Left ventricle myocardium inferior (tissue), 1 donor: ENCODE measurements around the gene DEDD. TPM values are rescaled to one million over a fixed set of nuclear protein-coding genes. Genes with fewer than 3 reads are reported as not detected.

ENCODE experiments used
- DNase-seq: peaks from one replicate; pipeline ENCODE4 v3.0.0-alpha.2; 2020
- H3K27ac ChIP-seq: fragments of 200-600 bp; replicated peaks from 2 replicates; pipeline ENCODE4 v1.8.0; 2021
- H3K27me3 ChIP-seq: fragments of 200-600 bp; 2 replicates; pipeline ENCODE4 v1.8.0; 2021; ENCODE audit warnings: low read depth
- H3K36me3 ChIP-seq: fragments of 200-600 bp; 2 replicates; pipeline ENCODE4 v1.8.0; 2021
- H3K4me1 ChIP-seq: fragments of 200-600 bp; 2 replicates; pipeline ENCODE4 v1.8.0; 2021
- H3K4me3 ChIP-seq: fragments of 200-600 bp; 2 replicates; pipeline ENCODE4 v1.8.0; 2021; ENCODE audit warnings: mild to moderate bottlenecking, moderate library complexity
- H3K9me3 ChIP-seq: fragments of 200-600 bp; replicated peaks from 2 replicates; pipeline ENCODE4 v1.8.0; 2021
- CTCF ChIP-seq: fragments of 200-600 bp; IDR thresholded peaks from 2 replicates; pipeline ENCODE4 v1.8.0; 2021; ENCODE audit warnings: antibody characterized with exemption, mild to moderate bottlenecking, borderline replicate concordance
- intact Hi-C: fragments of 100-400 bp; cut with micrococcal nuclease; formaldehyde crosslinking; loops from one replicate; pipeline ENCODE4 v1.11.0; 2022
- total RNA-seq: library from RNA; stranded (reverse); fragmentation: NEBNext Ultra II Directional; extraction: Animal tissue kit (Norgen Biotek cat#: 25700); gene quantifications from one replicate; pipeline ENCODE4 v1.2.1, GENCODE V29; 2021
- donor health status: DM: no; HTN: yes; CAD: no; lungs with severe emphysema.

Gene DEDD
- total RNA-seq, 1 donor from 2014 or later = 25.2 TPM

GRCh38 chr1:161091093-161091492 lies 41.4 kb downstream of the DEDD start:
- Histone ChIP-seq H3K4me3 (no peak overlapping the region), H3K27me3 (peaks cover 8% of the 10 kb centered on the region), H3K9me3 (no peaks in the 10 kb centered on the region), H3K36me3 (no peaks in the 10 kb centered on the region), H3K4me1 (peaks cover 2% of the 10 kb centered on the region), H3K27ac (no peak overlapping the region)
- TF ChIP-seq CTCF = no peak
- intact Hi-C loops = no loop called here
- DNase-seq = no peak

DNA sequence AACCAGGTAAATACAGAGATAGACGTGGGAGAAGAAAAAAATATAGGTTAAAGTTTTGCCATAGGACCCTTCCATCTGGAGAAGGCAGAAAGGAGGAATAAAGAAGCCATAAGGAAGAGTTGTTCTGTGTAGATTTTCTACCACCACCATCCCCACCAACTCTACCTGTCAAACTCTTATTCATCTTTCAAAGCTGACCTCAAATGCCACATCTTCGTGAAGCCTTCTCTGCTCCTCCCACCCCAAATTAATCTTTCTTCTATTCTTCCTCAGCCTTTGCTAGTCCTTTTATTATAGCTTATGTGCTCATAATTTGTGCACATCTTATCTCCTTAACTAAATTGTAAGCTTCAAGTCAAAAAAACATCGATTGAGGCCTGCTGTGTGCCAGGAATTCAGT lies 41.9 kb downstream of the DEDD start:
- Histone ChIP-seq H3K9me3 (no peaks in the 10 kb centered on the region), H3K4me3 (no peak overlapping the region), H3K27me3 (peaks cover 8% of the 10 kb centered on the region), H3K36me3 (no peaks in the 10 kb centered on the region), H3K27ac (no peak overlapping the region), H3K4me1 (no peaks in the 10 kb centered on the region)
- intact Hi-C loops = no loop called here
- DNase-seq = no peak
- TF ChIP-seq CTCF = no peak

GRCh38 chr1:161089938-161090337 lies 42.5 kb downstream of the DEDD start:
- no peak overlapping the region for H3K4me3 ChIP-seq
- DNase-seq = no peak
- H3K27ac ChIP-seq = no peak overlapping the region
- no peak for TF ChIP-seq CTCF
- no peaks in the 10 kb centered on the region for H3K9me3 ChIP-seq
- no peaks in the 10 kb centered on the region for H3K36me3 ChIP-seq
- peaks cover 8% of the 10 kb centered on the region for H3K27me3 ChIP-seq
- intact Hi-C loops = no loop called here
- H3K4me1 ChIP-seq = no peaks in the 10 kb centered on the region

GRCh38 chr1:161089251-161089924 lies 43.1 kb downstream of the DEDD start, which contains the start of gene NECTIN4:
TSS of gene NECTIN4 (minus strand) at chr1:161089558. CDS start at chr1:161089296, 262 bp downstream.
- DNase-seq = no peak
- Histone ChIP-seq H3K9me3 (no peaks in the 10 kb centered on the region), H3K27ac (no peak within 1 kb of the TSS), H3K4me1 (no peaks in the 10 kb centered on the region), H3K27me3 (peaks cover 8% of the 10 kb centered on the region), H3K36me3 (no peaks in the 10 kb centered on the region), H3K4me3 (no peak within 1 kb of the TSS)
- TF ChIP-seq CTCF = no peak
- intact Hi-C loops = no loop called here

GRCh38 chr1:161088587-161089110 lies 43.8 kb downstream of the DEDD start:
- peaks cover 8% of the 10 kb centered on the region for H3K27me3 ChIP-seq
- H3K4me1 ChIP-seq = no peaks in the 10 kb centered on the region
- H3K9me3 ChIP-seq = no peaks in the 10 kb centered on the region
- no peak overlapping the region for H3K4me3 ChIP-seq
- DNase-seq = no peak
- intact Hi-C loops = no loop called here
- H3K36me3 ChIP-seq = no peaks in the 10 kb centered on the region
- no peak for TF ChIP-seq CTCF
- H3K27ac ChIP-seq = no peak overlapping the region
